GM18507 (cell line): ENCODE results near the gene MACF1.
"Not testable (repeated sequence)": the region's sequence is repeated elsewhere in the genome, so short reads cannot be mapped to it uniquely, and the experiment has no call there.

ENCODE experiments used
- DNase-seq: peaks from one replicate; pipeline ENCODE4 v3.0.0; 2011; ENCODE audit warnings: low read depth; ENCODE audit not compliant: insufficient read length; ENCODE audit errors: extremely low spot score
- FAIRE-seq: peaks from 2 replicates; lab custom pipeline; 2011; peaks lifted over from hg19 to GRCh38; lab: Jason Lieb, UNC

The MACF1 gene

DNA sequence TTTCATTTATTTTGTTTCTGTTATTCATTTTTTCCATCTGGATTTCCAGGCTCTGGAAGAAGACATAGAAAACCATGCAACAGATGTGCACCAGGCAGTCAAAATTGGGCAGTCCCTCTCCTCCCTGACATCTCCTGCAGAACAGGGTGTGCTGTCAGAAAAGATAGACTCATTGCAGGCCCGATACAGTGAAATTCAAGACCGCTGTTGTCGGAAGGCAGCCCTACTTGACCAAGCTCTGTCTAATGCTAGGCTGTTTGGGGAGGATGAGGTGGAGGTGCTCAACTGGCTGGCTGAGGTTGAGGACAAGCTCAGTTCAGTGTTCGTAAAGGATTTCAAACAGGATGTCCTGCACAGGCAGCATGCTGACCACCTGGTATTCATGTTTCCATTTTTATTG, 223.4 kb downstream of the MACF1 start:
- DNase-seq: no peak
- no peak for FAIRE-seq

DNA sequence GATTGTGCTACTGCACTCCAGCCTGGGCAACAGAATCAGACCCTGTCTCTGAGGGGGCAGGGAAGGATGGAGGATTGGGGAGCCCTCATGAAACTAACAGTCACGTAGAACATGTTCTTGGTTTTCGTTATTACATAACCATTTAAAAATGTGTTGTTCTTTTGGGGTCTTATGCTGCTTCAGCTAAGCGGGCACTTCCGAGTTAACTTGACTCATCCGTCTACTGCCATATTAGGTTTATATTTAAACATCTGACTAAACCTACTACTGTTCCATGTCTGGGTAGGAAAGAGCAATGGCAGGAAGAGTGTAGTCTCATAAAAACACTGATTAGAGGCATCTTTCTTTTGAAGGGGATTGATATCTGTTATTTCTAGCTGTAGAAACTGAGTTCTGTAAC, 227.4 kb downstream of the MACF1 start:
- FAIRE-seq (no peak), DNase-seq (no peak)

DNA sequence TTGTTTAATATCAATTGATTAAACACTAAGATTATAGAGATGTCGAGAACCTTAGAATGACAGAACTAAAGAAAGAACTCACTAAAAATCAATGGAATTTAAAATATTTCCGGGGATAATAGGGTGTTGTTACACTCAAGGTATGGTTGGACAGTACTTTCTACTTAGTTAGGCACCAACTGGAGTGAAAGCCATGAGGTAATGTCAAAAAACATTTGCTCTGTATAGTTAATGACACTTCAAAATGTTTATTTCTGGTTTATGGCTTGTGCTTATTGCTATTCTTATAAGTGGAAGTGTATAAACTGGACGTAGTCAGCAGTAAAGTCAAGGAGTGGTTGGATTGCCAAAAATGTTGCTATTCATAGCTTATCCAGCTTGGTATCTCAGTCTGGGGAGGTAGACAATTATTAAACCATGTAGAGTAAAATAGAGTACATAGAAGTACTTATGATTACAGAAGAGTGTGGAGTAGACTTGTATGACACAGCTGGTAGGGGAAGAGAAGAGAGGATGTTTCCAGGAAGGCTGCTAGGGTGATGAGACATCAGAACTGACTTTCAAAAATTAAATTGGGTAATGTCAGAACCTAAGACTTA, 230.4 kb downstream of the MACF1 start:
- FAIRE-seq: no peak
- DNase-seq: no peak

DNA sequence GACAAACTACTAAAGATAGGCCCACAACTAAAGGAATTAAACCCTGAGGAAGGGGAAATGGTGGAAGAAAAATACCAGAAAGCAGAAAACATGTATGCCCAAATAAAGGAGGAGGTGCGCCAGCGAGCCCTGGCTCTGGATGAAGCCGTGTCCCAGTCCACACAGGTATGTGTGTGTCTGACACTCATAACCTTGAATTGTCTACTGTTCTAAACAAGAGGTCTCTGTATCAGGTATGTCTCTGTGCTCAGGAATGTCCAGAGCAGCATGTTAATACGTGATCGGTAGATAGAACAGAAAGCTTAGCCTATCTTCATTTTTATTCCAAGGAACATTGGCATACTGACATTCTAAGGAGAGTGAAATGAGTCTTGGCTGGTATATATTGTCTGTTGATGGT, 231.1 kb downstream of the MACF1 start:
- FAIRE-seq: no peak
- DNase-seq: no peak

DNA sequence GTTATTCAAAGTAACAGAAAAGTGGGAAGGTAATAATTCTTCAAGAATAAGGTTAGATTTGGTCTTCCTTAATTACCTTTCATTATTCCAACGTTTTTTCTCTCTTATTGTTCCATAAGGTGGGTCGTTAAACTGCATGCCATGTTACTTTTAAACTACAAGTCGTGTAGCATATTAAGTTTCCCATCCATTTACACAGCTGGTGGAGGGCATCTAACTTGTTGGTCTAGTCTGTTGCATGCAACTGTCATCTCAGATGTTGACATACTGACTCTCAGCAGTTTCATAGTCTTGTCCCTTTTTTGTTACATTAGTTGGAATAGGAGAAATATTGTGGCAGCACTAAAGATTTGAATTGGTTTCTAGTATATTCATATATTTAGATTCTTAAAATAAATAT, 232.3 kb downstream of the MACF1 start:
- DNase-seq: no peak
- FAIRE-seq: no peak

DNA sequence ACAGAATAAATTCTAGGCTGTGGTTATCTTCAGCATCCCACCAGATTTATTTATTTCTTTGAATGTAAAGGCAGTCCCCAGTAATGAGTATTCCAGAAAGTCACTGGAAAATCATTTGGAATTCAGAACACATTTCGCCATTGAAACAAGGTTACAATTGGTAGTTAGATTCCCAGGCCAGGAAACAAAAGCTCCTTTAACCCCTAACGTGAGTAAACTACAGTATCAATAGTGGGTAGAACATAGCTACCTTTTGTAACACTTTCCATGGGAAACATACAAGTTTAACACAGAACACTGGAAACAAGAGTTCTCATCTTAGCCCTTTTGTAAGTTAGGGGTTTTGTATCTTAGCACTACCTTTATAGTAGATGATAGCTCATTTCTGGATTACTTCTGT, 233.5 kb downstream of the MACF1 start:
- DNase-seq: no peak
- FAIRE-seq: no peak

DNA sequence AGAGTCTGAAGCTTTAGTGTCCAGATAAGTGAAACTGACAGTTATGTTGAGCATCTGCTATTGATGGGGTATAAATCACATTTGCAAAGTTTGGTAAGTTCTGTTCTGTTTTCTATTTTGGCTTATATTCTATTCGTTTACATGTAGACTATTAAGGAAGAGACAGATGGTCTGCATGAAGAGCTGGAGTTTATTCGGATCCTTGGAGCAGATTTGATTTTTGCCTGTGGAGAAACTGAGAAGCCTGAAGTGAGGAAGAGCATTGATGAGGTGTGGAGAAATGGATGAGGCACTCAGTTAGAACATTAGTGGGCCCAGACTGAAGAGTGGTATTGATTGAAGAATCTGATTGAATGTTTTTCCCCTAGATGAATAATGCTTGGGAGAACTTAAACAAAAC, 236.4 kb downstream of the MACF1 start:
- no peak for FAIRE-seq
- no peak for DNase-seq

DNA sequence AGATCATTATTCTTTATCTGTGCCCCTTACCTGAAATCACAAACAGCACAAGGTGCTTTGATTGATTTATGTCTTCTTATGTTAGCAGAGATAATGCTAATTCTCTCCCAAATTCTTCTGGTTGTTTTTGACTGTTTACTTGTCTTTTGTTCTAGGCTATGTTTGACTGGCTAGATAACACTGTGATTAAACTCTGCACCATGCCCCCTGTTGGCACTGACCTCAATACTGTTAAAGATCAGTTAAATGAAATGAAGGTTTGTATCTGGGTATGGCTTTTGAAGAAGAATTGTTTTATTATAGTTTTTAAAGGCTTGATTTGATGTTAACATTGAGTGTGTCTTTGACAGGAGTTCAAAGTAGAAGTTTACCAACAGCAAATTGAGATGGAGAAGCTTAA, 237.3 kb downstream of the MACF1 start:
- FAIRE-seq: no peak
- no peak for DNase-seq

DNA sequence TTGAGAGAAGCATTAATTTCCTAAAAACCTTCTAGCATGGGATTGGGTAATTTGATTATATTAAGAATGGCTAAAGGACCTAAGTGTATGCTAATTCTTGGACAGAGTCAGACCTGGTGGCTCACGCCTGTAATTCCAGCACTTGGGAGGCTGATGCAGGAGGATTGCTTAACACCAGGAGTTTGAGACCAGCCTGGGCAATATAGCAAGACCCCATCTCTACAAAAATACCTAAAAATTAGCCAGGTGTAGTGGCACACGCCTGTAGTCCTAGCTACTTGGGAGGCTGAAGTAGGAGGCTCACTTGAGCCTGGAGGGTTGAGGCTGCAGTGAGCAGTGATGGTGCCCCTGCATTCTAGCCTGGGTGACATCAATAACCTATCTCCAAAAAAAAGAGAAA, 241.1 kb downstream of the MACF1 start:
- DNase-seq: no peak
- FAIRE-seq: no peak

DNA sequence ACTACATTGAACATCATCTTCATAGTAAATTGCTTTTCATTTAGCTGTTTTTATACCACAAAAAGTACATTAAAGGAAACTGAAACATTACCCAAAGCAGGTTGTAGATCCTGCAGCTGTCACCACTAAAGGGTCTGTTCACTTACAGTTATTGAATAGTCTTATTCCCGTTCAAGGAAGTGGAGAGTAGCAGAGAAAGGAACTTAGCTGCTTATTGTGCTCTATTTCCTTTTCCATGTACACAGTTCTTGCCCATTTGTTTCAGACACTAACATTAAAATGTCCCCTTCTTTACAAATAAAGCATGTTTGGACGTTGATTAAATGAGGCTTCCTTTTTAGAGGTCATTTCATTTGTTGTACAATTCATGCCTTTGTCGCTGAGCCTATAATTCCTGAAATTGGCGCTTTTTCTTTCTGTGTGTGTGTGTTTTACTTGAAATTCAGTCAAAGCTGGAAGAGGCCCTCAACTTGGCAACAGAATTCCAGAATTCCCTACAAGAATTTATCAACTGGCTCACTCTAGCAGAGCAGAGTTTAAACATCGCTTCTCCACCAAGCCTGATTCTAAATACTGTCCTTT, 242.6 kb downstream of the MACF1 start:
- DNase-seq (no peak), FAIRE-seq (no peak)

DNA sequence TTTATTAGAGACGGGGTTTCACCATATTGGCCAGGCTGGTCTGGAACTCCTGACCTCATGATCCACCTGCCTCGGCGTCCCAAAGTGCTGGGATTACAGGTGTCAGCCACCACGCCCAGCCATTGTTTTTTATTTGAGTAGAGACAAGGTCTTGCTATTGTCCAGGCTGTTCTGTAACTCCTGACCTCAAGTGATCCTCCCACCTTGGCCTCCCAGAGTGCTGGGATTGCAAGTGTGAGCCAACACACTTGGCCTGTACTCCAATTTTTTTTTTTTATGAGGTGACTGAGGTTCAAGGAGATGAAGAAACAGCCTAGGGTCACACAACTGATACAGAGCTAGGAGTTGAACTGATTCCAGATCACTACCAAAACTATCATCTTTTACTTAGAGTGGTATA, 245.5 kb downstream of the MACF1 start:
- not testable (repeated sequence) for DNase-seq, FAIRE-seq

DNA sequence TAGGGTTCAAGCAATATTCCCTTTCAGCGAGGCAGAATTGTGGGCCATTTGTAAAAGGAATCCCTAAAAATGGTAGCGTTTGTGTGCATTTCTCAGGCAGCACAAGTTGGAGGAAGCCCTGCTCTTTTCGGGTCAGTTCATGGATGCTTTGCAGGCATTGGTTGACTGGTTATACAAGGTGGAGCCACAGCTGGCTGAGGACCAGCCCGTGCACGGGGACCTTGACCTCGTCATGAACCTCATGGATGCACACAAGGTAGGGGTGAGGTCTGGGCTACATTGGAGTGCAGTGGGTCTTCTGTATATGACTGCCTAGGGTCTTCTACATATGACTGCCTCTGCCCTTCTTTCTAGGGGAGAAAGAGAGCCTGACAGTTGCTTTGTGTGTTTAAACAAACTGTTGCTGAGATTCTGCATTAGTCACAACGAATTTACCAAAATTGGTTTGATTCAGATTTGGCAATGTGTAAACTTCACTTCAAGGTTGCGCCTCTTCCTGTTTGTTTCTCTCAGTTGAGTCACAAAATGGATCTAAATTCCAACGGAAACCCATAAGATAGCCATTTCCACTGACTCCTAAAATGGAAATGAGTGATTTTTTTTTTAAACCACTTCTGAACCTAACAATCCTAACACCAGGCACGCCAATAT, 246.6 kb downstream of the MACF1 start:
- no peak for FAIRE-seq
- no peak for DNase-seq

DNA sequence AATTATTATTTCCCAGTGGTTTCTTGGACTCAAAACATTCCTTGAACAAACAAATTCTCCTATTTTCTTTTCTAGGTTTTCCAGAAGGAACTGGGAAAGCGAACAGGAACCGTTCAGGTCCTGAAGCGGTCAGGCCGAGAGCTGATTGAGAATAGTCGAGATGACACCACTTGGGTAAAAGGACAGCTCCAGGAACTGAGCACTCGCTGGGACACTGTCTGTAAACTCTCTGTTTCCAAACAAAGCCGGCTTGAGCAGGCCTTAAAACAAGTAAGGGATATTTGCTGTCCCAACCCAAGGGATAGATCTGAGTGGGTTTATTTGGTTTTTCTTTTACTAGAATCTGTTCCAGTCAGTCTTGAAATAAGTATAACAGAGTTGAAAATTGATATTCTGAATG, 247.6 kb downstream of the MACF1 start:
- no peak for DNase-seq
- FAIRE-seq: no peak

DNA sequence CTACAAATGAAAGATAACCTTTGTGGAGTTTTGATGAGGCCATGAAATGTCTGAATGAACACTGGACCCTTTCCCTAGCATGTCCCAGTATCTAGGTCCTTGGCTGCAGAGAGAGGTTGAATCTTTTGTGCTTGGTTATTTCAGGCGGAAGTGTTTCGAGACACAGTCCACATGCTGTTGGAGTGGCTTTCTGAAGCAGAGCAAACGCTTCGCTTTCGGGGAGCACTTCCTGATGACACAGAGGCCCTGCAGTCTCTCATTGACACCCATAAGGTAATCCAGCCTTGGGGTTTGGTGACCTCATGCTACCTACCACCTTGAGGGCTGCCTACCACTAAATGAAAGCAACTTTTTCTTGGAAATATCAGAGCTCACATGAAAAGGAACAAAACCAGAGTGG, 248.0 kb downstream of the MACF1 start:
- FAIRE-seq (no peak), DNase-seq (no peak)

DNA sequence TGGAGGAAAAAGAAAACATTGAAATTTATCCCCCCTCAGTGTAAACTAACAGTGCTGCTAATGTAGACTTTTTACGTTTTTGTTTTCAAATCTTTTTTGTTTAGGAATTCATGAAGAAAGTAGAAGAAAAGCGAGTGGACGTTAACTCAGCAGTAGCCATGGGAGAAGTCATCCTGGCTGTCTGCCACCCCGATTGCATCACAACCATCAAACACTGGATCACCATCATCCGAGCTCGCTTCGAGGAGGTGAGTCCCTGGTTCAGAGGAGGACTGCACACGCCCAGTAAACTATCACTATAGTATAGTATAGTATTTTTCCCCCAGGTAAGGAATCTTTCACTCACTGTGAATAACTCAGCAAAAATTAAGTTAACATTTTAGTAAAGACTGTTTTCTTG, 249.1 kb downstream of the MACF1 start:
- FAIRE-seq (no peak), DNase-seq (no peak)

DNA sequence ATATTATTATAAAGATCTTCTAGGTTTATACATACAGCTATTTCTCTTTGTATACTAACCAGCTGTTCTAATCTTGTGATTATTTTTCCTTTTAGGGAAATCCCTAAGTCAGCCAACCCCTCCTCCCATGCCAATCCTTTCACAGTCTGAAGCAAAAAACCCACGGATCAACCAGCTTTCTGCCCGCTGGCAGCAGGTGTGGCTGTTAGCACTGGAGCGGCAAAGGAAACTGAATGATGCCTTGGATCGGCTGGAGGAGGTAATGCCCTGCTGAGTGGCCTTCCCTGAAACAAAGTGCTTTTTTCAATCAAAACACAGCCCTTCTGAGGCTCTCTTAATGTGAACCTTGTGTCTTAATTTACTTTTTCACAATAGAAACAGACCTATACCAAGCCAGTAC, 254.5 kb downstream of the MACF1 start:
- FAIRE-seq: no peak
- DNase-seq: no peak

DNA sequence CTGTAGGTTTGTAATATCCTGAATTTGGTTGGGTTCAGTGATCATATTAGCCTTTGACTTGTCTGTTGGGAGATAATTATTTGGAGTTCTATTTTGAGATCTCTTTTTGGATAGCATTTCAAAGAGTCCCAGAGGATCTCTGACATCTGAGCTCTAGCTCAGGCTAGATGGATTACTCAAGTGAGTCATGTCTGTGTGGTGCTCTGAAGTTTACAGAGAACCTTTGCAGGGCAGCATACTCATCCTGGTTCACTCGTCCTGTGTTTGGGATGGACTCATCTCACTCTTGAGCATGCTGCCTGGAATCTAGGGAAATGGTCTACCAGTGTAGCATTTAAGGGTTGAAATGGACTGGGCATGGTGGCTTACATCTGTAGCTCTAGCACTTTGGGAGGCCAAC, 257.6 kb downstream of the MACF1 start:
- FAIRE-seq: no peak

DNA sequence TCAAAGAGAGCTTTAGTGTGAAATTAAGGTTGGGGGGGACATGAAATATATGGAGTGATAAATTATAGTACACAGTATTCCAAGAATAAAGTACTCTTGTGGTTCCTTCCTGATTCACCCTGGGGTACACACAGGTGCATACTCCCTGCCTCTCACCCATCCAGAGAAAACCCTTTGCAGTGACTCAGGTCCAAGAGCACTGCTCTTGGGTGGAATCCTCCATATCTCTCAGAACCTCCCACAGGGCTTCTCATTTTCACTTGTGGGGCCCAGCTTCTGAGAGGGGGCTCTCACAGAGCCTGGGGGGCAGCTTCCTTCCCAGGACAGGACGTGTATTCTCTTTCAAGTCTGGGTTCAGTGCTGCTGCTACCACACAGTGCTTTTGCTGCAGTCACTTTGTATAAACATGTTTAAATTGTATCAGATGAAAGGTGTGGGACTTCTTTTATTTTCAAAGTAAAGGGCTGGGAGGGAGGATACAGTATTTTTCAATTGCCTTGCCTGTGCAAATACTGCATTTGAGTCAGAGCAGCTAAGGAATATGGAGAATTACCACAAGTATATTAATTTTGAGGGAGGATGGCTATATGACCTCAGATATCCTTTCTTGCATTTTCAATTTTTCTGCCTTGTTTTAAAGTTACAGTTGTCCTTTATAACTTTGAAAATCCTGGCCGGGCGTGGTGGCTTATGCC, 262.1 kb downstream of the MACF1 start:
- no peak for DNase-seq
- FAIRE-seq: no peak

More for the DNA sequence above, 257.6 kb downstream of the MACF1 start:
- DNase-seq: no peak

DNA sequence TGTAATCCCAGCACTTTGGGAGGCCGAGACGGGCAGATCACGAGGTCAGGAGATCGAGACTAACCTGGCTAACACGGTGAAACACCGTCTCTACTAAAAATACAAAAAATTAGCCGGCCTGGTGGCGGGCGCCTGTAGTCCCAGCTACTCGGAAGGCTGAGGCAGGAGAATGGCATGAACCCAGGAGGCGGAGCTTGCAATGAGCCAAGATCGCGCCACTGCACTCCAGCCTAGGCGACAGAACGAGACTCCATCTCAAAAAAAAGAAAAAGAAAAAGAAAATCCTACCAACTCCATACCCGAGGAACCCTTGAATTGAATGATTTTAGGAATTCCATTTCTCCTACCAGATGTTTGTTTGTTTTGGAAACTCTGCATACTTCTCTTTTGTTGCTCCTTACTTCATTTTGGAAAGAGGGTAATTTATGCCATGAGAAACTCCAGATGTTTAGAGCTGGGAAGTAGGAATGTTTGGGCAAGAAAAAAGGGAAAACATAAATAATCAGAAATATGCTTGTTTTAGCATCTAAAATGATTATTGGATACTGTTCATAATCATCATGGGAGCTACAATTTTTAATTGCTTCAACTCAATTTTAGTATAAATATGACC, 262.7 kb downstream of the MACF1 start:
- not testable (repeated sequence) for DNase-seq, FAIRE-seq

DNA sequence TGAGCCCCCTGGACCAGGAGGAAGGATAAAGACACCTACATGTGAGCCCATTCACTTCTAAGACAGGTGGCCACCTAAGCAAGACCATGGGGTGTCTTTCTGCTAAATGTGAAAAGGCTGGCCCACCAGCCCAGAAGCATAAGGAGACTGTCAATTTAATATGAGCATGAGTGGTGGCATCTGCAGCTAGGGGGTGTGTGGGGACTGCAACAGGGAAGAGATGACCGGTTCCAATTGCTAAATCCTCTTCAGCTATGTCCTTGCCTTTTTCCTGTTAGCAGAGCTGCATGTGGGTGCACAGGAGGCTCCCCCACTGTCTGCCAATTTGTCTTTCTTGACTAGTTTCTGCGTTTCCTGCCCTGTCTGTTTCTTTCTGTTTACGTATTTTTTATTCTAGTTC, 264.7 kb downstream of the MACF1 start:
- FAIRE-seq (no peak), DNase-seq (no peak)
